Fibroblast of lung (primary cell): ENCODE measurements around the gene TLR3. TPM values are rescaled to one million over a fixed set of nuclear protein-coding genes. Genes with fewer than 3 reads are reported as not detected.

ENCODE experiments used
- DNase-seq, 2 donors: peaks; one replicate each; pipeline versions ENCODE4 v3.0.0 to v3.0.0-alpha.2; 2010; ENCODE audit warnings: low read depth in 2 of 2
- H2AFZ ChIP-seq: 2 replicates; pipeline ENCODE4 v1.5.1; 2012; ENCODE audit warnings: low read length, control low read depth, inconsistent platforms
- H3K27ac ChIP-seq: 2 replicates; pipeline ENCODE4 v1.5.1; 2011; ENCODE audit warnings: low read length, control low read depth; ENCODE audit not compliant: insufficient read depth
- H3K27me3 ChIP-seq: 2 replicates; pipeline ENCODE4 v1.5.1; 2011; ENCODE audit warnings: mild to moderate bottlenecking, low read length; ENCODE audit not compliant: control insufficient read depth, insufficient read depth
- H3K36me3 ChIP-seq: 2 replicates; pipeline ENCODE4 v1.5.1; 2011; ENCODE audit warnings: low read length; ENCODE audit not compliant: control insufficient read depth, insufficient read depth
- H3K4me1 ChIP-seq: 2 replicates; pipeline ENCODE4 v1.5.1; 2011; ENCODE audit warnings: low read length; ENCODE audit not compliant: control insufficient read depth, insufficient read depth; ENCODE audit errors: extremely low read depth
- H3K4me2 ChIP-seq: 2 replicates; pipeline ENCODE4 v1.5.1; 2011; ENCODE audit warnings: low read length, control low read depth; ENCODE audit not compliant: insufficient read depth; ENCODE audit errors: extremely low read depth
- H3K4me3 ChIP-seq, 4 experiments: fragments of 200-600 bp in 1 of 4; sonication (generic) in 1 of 4; replicated peaks in 1 of 4; 2 replicates each; pipeline ENCODE4 v1.5.1; 2011 to 2016; ENCODE audit warnings: low read length in 4 of 4, low read depth in 3 of 4, mild to moderate bottlenecking in 3 of 4, control low read depth in 2 of 4, inconsistent platforms in 1 of 4, mixed read lengths in 1 of 4; ENCODE audit not compliant: insufficient read depth in 1 of 4; ENCODE audit errors: control extremely low read depth in 1 of 4
- H3K79me2 ChIP-seq: 2 replicates; pipeline ENCODE4 v1.5.1; 2012; ENCODE audit warnings: mild to moderate bottlenecking, low read length, inconsistent platforms; ENCODE audit not compliant: control insufficient read depth, insufficient read depth
- H3K9ac ChIP-seq: 2 replicates; pipeline ENCODE4 v1.5.1; 2011; ENCODE audit warnings: mild to moderate bottlenecking, low read length, control low read depth; ENCODE audit not compliant: insufficient read depth
- H3K9me3 ChIP-seq: 2 replicates; pipeline ENCODE4 v1.5.1; 2012; ENCODE audit warnings: low read depth, low read length; ENCODE audit not compliant: control insufficient read depth, insufficient read depth
- H4K20me1 ChIP-seq: 2 replicates; pipeline ENCODE4 v1.5.1; 2011; ENCODE audit warnings: low read length; ENCODE audit not compliant: control insufficient read depth, insufficient read depth; ENCODE audit errors: extremely low read depth
- CTCF ChIP-seq, 2 donors: IDR thresholded peaks in 1 of 2; conservative IDR thresholded peaks in 1 of 2; 1 replicate in 1 of 2; 2 replicates in 1 of 2; pipeline ENCODE4 v1.5.1; 2011 to 2012; ENCODE audit warnings: low read length in 2 of 2, control low read depth in 1 of 2, inconsistent platforms in 1 of 2, low read depth in 1 of 2, mild to moderate bottlenecking in 1 of 2
- EZH2 ChIP-seq: IDR thresholded peaks from 2 replicates; pipeline ENCODE4 v1.5.1; 2012; ENCODE audit warnings: low read length, control low read depth, mild to moderate bottlenecking; ENCODE audit errors: missing control alignments
- polyA plus RNA-seq, 2 donors: library from polyadenylated mRNA; depleted of rRNA in 1 of 2; stranded (reverse) in 1 of 2; unstranded in 1 of 2; fragments of >200 nt; gene quantifications; 2 replicates each; pipeline ENCODE4 v1.2.1, GENCODE V29; 2011 to 2012; ENCODE audit warnings: missing spikeins in 1 of 2
- total RNA-seq: library from RNA; depleted of rRNA; stranded (reverse); fragments of >200 nt; gene quantifications from 2 replicates; pipeline ENCODE4 v1.2.1, GENCODE V29; 2014

Gene TLR3
- total and polyA plus RNA-seq, 2 donors (not counting 1 experiment from before 2014, with no cell fraction given): 8.1 to 12.6 TPM

GRCh38 chr4:186118582-186118981 lies 49.6 kb downstream of the TLR3 start:
- TF ChIP-seq CTCF (conservative IDR thresholded peaks at IDR 0.05 in 1 of 2, IDR thresholded peaks at IDR 0.05 in 1 of 2; ENCODE audit: low read depth in 1 of 2, low read length in 2 of 2) (no peak), EZH2 (no peak)
- no peaks in the 10 kb centered on the region for H3K79me2 ChIP-seq
- H3K9me3 ChIP-seq: no peaks in the 10 kb centered on the region
- H4K20me1 ChIP-seq: no peaks in the 10 kb centered on the region
- no peak overlapping the region for H3K4me2 ChIP-seq
- no peak overlapping the region for H3K9ac ChIP-seq
- H3K4me1 ChIP-seq: no peaks in the 10 kb centered on the region
- H3K36me3 ChIP-seq: no peaks in the 10 kb centered on the region
- H3K27me3 ChIP-seq: no peaks in the 10 kb centered on the region
- H3K4me3 ChIP-seq: no peak overlapping the region
- no peak for DNase-seq
- no peak overlapping the region for H2AFZ ChIP-seq
- H3K27ac ChIP-seq: no peak overlapping the region

GRCh38 chr4:186121057-186121456 lies 52.1 kb downstream of the TLR3 start:
- Histone ChIP-seq H3K4me3 (no peak overlapping the region), H3K27ac (no peak overlapping the region), H3K9ac (no peak overlapping the region), H3K4me1 (no peaks in the 10 kb centered on the region), H3K9me3 (no peaks in the 10 kb centered on the region), H3K36me3 (no peaks in the 10 kb centered on the region), H4K20me1 (no peaks in the 10 kb centered on the region), H2AFZ (no peak overlapping the region), H3K27me3 (no peaks in the 10 kb centered on the region), H3K4me2 (no peak overlapping the region), H3K79me2 (no peaks in the 10 kb centered on the region)
- no peak for DNase-seq
- no peak for TF ChIP-seq CTCF (conservative IDR thresholded peaks at IDR 0.05 in 1 of 2, IDR thresholded peaks at IDR 0.05 in 1 of 2; ENCODE audit: low read depth in 1 of 2, low read length in 2 of 2)
- TF ChIP-seq EZH2: no peak

GRCh38 chr4:186128842-186129241 lies 59.9 kb downstream of the TLR3 start:
- Histone ChIP-seq H3K4me2 (no peak overlapping the region), H3K4me1 (no peaks in the 10 kb centered on the region), H3K4me3 (no peak overlapping the region), H3K36me3 (no peaks in the 10 kb centered on the region), H3K9ac (no peak overlapping the region), H4K20me1 (no peaks in the 10 kb centered on the region), H3K79me2 (no peaks in the 10 kb centered on the region), H3K9me3 (no peaks in the 10 kb centered on the region), H2AFZ (no peak overlapping the region), H3K27me3 (no peaks in the 10 kb centered on the region), H3K27ac (no peak overlapping the region)
- no peak for TF ChIP-seq EZH2
- TF ChIP-seq CTCF (conservative IDR thresholded peaks at IDR 0.05 in 1 of 2, IDR thresholded peaks at IDR 0.05 in 1 of 2; ENCODE audit: low read depth in 1 of 2, low read length in 2 of 2): no peak
- no peak for DNase-seq
